Measurements from ENCODE around the gene TSPYL4. TPM values are rescaled to one million over a fixed set of nuclear protein-coding genes. Genes with fewer than 3 reads are reported as not detected.

The TSPYL4 gene
- total RNA-seq, 4 donors from 2014 or later, result 5.8 to 9.1 (median 7.2) TPM

DNA sequence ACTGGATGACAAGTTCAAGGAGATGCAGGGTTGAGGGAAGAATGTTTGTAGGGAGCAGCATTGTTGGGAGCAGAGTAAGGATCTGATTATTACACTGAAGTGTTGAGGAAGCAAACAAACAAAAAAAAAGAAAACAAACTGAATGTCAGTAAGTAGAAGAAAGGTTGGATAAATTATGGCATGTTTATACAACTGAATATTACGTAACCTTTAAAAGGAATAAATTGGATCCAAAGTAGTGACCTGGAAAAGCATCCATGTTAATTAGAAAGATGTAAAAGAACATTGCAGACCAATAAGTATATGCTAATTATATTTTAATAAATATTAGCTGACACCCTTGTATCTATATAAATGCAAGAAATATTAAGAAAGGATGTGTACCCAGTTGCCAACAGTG, 38.7 kb upstream of the TSPYL4 start:
- no peak overlapping the region for H3K27ac ChIP-seq
- H3K36me3 ChIP-seq, result no peaks in the 10 kb centered on the region
- H3K27me3 ChIP-seq, result peaks cover 0 to 5% of the 10 kb centered on the region in 2 donors
- no peaks in the 10 kb centered on the region for H3K9me3 ChIP-seq
- no peak for TF ChIP-seq POLR2A (IDR thresholded peaks at IDR 0.05)
- no peak for TF ChIP-seq CTCF (IDR thresholded peaks at IDR 0.05)
- no peaks in the 10 kb centered on the region for H3K4me1 ChIP-seq
- no peak overlapping the region for H3K4me3 ChIP-seq
- DNase-seq, result no peak

DNA sequence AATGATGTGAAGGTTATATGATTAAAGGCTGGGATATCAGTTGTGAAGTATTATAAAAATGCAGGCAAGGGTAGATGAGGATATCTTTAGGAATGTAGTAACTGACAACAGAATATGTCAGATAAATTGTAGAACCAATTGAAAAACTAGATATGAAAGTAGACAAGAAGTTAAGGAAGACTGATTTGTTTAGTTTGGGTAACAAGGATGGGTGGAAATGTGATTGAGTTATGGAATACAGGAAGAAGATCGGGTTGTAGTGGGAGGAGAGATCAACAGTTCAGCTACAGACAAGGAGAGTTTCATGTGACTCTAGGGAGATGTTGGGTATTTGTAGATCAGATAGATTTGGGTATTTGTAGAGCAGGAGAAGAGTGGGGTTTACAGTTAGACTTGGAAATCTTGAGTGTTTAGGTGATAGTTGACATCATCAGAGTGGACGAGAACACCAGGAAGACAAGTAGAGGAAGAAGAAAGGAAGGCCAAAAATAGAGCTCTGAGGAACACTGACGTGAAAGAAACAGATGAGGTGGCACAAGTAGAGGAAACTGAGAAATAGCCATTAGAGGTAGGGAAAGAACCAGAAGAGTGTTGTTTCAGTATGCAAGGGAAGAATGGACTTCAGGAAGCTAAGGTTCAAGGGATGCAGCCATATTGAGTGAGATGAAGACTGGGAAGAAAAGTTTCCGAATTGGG, 38.0 kb upstream of the TSPYL4 start:
- Histone ChIP-seq H3K36me3 (no peaks in the 10 kb centered on the region), H3K4me1 (no peaks in the 10 kb centered on the region), H3K27me3 (peaks cover 0 to 5% of the 10 kb centered on the region in 2 donors), H3K27ac (no peak overlapping the region), H3K4me3 (no peak overlapping the region), H3K9me3 (no peaks in the 10 kb centered on the region)
- no peak for TF ChIP-seq POLR2A (IDR thresholded peaks at IDR 0.05)
- no peak for TF ChIP-seq CTCF (IDR thresholded peaks at IDR 0.05)
- no peak for DNase-seq

DNA sequence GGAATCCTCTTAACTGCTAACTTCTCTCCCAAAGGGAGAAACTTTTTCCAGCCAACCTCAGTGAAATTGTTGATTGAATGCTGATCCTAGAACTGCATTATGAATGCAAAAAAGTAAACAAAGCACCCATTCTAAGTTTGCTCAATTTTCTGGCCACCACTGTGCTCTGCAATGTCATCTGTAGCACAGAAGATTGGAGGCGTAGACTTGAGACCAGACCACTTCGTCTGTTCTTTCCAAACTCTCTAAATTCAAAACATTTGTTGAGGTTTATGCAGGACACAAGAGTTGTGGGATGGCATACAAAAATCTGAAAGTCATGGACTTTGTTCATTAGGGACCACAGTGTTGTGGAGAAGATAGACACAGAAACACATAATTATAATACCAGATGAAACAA, 36.9 kb upstream of the TSPYL4 start:
- TF ChIP-seq CTCF (IDR thresholded peaks at IDR 0.05) (no peak), POLR2A (IDR thresholded peaks at IDR 0.05) (no peak)
- no peaks in the 10 kb centered on the region for H3K4me1 ChIP-seq

GRCh38 chr6:116289876-116290275, 36.0 kb upstream of the TSPYL4 start:
- H3K36me3 ChIP-seq, result no peaks in the 10 kb centered on the region
- peaks cover 0 to 5% of the 10 kb centered on the region in 2 donors for H3K27me3 ChIP-seq
- no peak overlapping the region for H3K27ac ChIP-seq
- TF ChIP-seq POLR2A (IDR thresholded peaks at IDR 0.05) (no peak), CTCF (IDR thresholded peaks at IDR 0.05) (no peak)
- no peak for DNase-seq
- no peak overlapping the region for H3K4me3 ChIP-seq
- no peaks in the 10 kb centered on the region for H3K9me3 ChIP-seq
- H3K4me1 ChIP-seq, result no peaks in the 10 kb centered on the region

More for the DNA sequence above, 36.9 kb upstream of the TSPYL4 start:
- no peaks in the 10 kb centered on the region for H3K36me3 ChIP-seq
- no peak for DNase-seq
- H3K27ac ChIP-seq, result no peak overlapping the region
- H3K27me3 ChIP-seq, result peaks cover 0 to 5% of the 10 kb centered on the region in 2 donors
- no peak overlapping the region for H3K4me3 ChIP-seq
- H3K9me3 ChIP-seq, result no peaks in the 10 kb centered on the region

DNA sequence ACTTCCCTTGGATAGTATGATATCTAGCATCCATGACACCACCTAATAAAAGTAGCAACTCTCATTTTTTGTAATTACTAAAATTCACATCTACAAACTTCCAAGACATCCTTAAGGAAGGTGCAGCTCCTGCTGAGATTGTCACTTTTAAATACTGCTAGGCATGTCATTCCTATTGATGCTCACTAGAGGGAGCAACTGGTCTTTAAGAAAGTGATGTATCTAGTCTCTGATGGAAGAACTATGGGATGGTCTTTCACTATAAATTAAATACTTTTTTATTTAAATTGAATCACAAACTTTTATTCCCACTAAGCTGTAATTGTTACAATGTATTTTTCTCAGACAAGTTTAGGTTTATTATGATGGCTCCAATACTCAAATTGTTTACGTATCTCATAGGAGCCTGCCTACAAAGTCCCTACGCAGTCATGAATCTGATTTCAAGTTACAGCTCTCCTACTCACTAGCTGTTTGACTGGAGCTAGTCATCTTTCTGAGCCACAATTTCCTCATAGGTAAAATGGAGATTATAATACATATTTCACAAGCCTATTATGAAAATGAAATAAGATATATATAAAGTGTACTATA, 33.9 kb upstream of the TSPYL4 start:
- H3K27me3 ChIP-seq, result peaks cover 0 to 5% of the 10 kb centered on the region in 2 donors
- H3K4me1 ChIP-seq, result no peaks in the 10 kb centered on the region
- no peak overlapping the region for H3K4me3 ChIP-seq
- H3K36me3 ChIP-seq, result no peaks in the 10 kb centered on the region
- TF ChIP-seq CTCF (IDR thresholded peaks at IDR 0.05) (peak; percentile 66 to 92 (median 90)), POLR2A (IDR thresholded peaks at IDR 0.05) (no peak)
- no peak overlapping the region for H3K27ac ChIP-seq
- no peaks in the 10 kb centered on the region for H3K9me3 ChIP-seq
- DNase-seq, result no peak

All from Peyer's patch (tissue), 4 donors.